Left ventricle myocardium inferior (tissue), 1 donor: ENCODE data around the gene WFDC1. TPM values are rescaled to one million over a fixed set of nuclear protein-coding genes. Genes with fewer than 3 reads are reported as not detected.

Experiments used
- DNase-seq: peaks from one replicate; pipeline ENCODE4 v3.0.0-alpha.2; 2020
- H3K27ac ChIP-seq: fragments of 200-600 bp; replicated peaks from 2 replicates; pipeline ENCODE4 v1.8.0; 2021
- H3K27me3 ChIP-seq: fragments of 200-600 bp; 2 replicates; pipeline ENCODE4 v1.8.0; 2021; ENCODE audit warnings: low read depth
- H3K36me3 ChIP-seq: fragments of 200-600 bp; 2 replicates; pipeline ENCODE4 v1.8.0; 2021
- H3K4me1 ChIP-seq: fragments of 200-600 bp; 2 replicates; pipeline ENCODE4 v1.8.0; 2021
- H3K4me3 ChIP-seq: fragments of 200-600 bp; 2 replicates; pipeline ENCODE4 v1.8.0; 2021; ENCODE audit warnings: mild to moderate bottlenecking, moderate library complexity
- H3K9me3 ChIP-seq: fragments of 200-600 bp; replicated peaks from 2 replicates; pipeline ENCODE4 v1.8.0; 2021
- intact Hi-C: fragments of 100-400 bp; cut with micrococcal nuclease; formaldehyde crosslinking; loops from one replicate; pipeline ENCODE4 v1.11.0; 2022
- total RNA-seq: library from RNA; stranded (reverse); fragmentation: NEBNext Ultra II Directional; extraction: Animal tissue kit (Norgen Biotek cat#: 25700); gene quantifications from one replicate; pipeline ENCODE4 v1.2.1, GENCODE V29; 2021
- TF ChIP-seq, protein P1 (sequence below): fragments of 200-600 bp; IDR thresholded peaks from 2 replicates; pipeline ENCODE4 v1.8.0; 2021; ENCODE audit warnings: antibody characterized with exemption, mild to moderate bottlenecking, borderline replicate concordance
- donor health status: DM: no; HTN: yes; CAD: no; lungs with severe emphysema.

The WFDC1 gene
- total RNA-seq, 1 donor from 2014 or later, result 1.3 TPM

DNA sequence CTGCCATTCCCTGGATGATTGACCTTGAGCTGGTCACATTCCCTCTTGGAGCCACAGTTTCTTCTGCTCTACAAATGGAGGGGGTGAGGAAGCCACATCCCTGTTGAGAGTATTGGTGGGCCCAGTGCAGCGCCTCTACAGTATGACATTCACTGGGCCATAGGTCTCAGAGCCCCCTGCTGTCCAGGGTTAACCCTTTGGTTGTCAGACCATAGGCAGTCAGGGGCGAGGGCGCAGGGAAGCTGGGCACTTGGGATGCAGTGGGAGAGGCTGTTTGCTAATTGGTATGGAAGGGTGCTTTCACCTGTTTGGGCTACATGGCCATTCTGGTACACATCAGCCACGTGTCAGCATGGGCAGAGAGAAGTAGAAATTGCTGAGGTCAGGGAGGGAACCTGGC is 27.3 kb upstream of the WFDC1 start:
- H3K27me3 ChIP-seq, result peaks cover 30% of the 10 kb centered on the region
- H3K27ac ChIP-seq, result no peak overlapping the region
- no peaks in the 10 kb centered on the region for H3K4me1 ChIP-seq
- H3K9me3 ChIP-seq, result no peaks in the 10 kb centered on the region
- H3K36me3 ChIP-seq, result no peaks in the 10 kb centered on the region
- TF ChIP-seq, protein P1, sequence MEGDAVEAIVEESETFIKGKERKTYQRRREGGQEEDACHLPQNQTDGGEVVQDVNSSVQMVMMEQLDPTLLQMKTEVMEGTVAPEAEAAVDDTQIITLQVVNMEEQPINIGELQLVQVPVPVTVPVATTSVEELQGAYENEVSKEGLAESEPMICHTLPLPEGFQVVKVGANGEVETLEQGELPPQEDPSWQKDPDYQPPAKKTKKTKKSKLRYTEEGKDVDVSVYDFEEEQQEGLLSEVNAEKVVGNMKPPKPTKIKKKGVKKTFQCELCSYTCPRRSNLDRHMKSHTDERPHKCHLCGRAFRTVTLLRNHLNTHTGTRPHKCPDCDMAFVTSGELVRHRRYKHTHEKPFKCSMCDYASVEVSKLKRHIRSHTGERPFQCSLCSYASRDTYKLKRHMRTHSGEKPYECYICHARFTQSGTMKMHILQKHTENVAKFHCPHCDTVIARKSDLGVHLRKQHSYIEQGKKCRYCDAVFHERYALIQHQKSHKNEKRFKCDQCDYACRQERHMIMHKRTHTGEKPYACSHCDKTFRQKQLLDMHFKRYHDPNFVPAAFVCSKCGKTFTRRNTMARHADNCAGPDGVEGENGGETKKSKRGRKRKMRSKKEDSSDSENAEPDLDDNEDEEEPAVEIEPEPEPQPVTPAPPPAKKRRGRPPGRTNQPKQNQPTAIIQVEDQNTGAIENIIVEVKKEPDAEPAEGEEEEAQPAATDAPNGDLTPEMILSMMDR, result no peak
- no peak for DNase-seq
- no peak overlapping the region for H3K4me3 ChIP-seq
- intact Hi-C loops, result no loop called here

DNA sequence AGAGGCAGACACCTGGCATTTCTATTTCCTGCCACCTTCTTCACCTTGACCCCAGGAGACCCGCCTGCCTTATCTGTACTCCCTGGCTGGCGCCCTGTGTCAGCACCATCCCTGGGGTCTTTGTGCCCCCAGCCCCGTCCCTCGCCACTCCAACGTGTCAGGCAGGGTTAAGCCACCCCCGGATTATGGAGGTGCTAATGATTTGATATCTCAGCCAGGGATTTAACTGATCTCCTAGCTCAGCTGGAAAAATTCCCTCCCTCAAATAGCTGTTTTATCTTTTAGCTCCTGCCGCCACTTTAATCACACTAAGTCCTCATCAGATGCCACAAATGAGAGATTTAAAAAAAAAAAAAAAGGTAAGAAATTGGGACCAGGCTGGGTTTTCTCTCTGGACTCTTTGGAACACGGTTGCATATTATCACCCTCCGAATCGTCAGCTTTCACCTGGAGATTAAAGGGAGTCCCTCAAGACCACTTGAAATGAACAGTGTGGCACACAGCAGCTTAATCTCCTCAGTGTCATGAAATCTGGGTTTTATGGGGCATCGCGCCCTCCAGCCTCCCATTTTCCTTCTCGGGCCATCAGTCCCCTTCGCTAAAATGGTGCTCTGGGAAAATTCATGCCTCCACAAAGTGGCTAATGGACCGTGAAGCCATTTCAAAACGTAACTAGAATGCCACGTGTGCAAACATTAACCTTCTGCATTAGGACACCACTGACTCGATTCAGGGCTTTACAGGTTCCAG is 26.2 kb upstream of the WFDC1 start:
- H3K9me3 ChIP-seq, result no peaks in the 10 kb centered on the region
- no peak for DNase-seq
- no peak overlapping the region for H3K4me3 ChIP-seq
- intact Hi-C loops, result no loop called here
- H3K36me3 ChIP-seq, result no peaks in the 10 kb centered on the region
- no peaks in the 10 kb centered on the region for H3K4me1 ChIP-seq
- TF ChIP-seq, protein P1, result no peak
- H3K27ac ChIP-seq, result no peak overlapping the region
- peaks cover 25% of the 10 kb centered on the region for H3K27me3 ChIP-seq

DNA sequence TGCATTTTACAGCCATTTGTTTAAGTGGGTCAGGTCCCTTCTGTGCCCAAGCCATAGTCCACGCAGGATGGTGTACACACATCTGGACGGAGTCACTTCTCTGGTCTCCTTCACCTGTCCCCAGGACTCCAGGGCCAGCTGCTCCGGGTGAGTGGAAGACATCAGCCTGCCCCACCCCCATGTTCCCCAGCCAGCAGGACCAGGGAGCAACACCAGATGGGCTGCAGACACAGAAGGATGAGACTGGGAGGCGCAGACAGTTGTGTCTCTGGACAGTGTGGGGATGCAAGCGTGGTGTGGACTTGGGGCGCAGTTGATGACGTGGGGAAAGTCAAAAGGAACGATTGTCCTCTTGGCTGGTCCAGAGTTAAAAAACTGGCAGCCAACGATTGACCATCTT is 24.6 kb upstream of the WFDC1 start:
- Histone ChIP-seq H3K4me3 (no peak overlapping the region), H3K36me3 (no peaks in the 10 kb centered on the region), H3K4me1 (no peaks in the 10 kb centered on the region), H3K27me3 (peaks cover 31% of the 10 kb centered on the region), H3K9me3 (no peaks in the 10 kb centered on the region), H3K27ac (no peak overlapping the region)
- DNase-seq, result no peak
- intact Hi-C loops, result no loop called here
- TF ChIP-seq, protein P1, result no peak

DNA sequence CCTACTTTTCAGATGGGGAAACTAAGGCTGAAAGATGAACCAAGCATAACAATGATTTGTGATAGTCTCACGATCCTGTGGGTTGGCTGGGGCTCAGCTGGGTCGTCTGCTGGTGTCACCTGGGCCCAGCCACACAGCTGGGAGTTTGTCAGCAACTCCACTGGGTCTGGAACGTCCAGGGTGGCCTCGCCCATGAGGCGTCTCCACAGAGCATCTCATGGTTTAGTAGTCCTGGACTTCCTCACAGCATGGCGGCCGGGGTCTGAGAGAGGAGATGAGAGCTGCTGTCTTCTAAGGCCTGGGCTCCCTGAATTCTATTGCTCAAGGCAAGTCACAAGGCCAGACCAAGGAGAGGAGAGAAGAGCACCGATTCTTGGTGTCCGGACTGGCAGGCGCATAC is 24.1 kb upstream of the WFDC1 start:
- TF ChIP-seq, protein P1, result no peak
- no peak overlapping the region for H3K27ac ChIP-seq

DNA sequence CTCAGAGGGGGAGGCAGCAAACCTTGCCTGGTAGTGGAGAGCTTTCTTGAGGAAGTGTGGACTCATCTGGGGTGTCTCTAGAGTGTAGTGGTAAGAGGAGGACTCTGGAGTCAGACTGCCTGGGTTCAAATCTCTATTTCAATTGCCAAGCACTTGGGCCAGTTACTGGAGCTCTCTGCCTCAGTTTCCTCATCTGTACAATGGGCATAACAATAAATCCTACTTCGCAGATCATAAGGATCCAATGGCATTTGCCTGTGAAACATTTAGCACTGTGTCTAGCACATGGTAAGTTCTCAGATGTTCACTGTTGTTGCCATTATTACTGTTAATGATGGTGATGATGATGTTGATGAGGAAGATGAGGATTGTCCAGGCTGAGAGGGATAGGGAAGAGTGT is 23.6 kb upstream of the WFDC1 start:
- H3K9me3 ChIP-seq, result no peaks in the 10 kb centered on the region
- TF ChIP-seq, protein P1, result no peak
- H3K27ac ChIP-seq, result no peak overlapping the region
- no peak for DNase-seq
- intact Hi-C loops, result no loop called here
- H3K4me1 ChIP-seq, result no peaks in the 10 kb centered on the region
- H3K4me3 ChIP-seq, result no peak overlapping the region
- H3K36me3 ChIP-seq, result no peaks in the 10 kb centered on the region
- H3K27me3 ChIP-seq, result peaks cover 38% of the 10 kb centered on the region

More for the DNA sequence above, 24.1 kb upstream of the WFDC1 start:
- Histone ChIP-seq H3K27me3 (peaks cover 34% of the 10 kb centered on the region), H3K4me3 (no peak overlapping the region), H3K4me1 (no peaks in the 10 kb centered on the region), H3K9me3 (no peaks in the 10 kb centered on the region), H3K36me3 (no peaks in the 10 kb centered on the region)
- no peak for DNase-seq
- intact Hi-C loops, result no loop called here
